Thyroid gland (tissue), 4 donors: Measurements from ENCODE around the gene OSBP2. TPM values are rescaled to one million over a fixed set of nuclear protein-coding genes. Genes with fewer than 3 reads are reported as not detected.

Experiments
- DNase-seq, 2 donors: peaks; one replicate each; pipeline ENCODE4 v3.0.0-alpha.2; 2019
- H3K27ac ChIP-seq, 3 donors: fragments of 200-600 bp; sonication (generic); 1 replicate in 2 of 3; 2 replicates in 1 of 3; pipeline ENCODE4 v1.5.1; 2016 to 2019; ENCODE audit warnings: mild to moderate bottlenecking in 1 of 3, moderate library complexity in 1 of 3
- H3K27me3 ChIP-seq: fragments of 200-600 bp; sonication (generic); one replicate; pipeline ENCODE4 v1.5.1; 2019
- H3K36me3 ChIP-seq, 2 donors: fragments of 200-600 bp; sonication (generic); one replicate each; pipeline ENCODE4 v1.5.1; 2016 to 2019
- H3K4me1 ChIP-seq, 2 donors: fragments of 200-600 bp; sonication (generic); one replicate each; pipeline ENCODE4 v1.5.1; 2017 to 2019
- H3K4me3 ChIP-seq, 3 donors: fragments of 200-600 bp; sonication (generic); replicated peaks in 1 of 3; 1 replicate in 2 of 3; 2 replicates in 1 of 3; pipeline ENCODE4 v1.5.1; 2016; ENCODE audit warnings: mild to moderate bottlenecking in 1 of 3
- H3K9me3 ChIP-seq: fragments of 200-600 bp; sonication (generic); one replicate; pipeline ENCODE4 v1.5.1; 2017
- POLR2A ChIP-seq, 2 donors: fragments of 450-650 bp; IDR thresholded peaks; one replicate each; pipeline ENCODE4 v1.6.1; 2017; ENCODE audit warnings: antibody characterized with exemption in 2 of 2, mild to moderate bottlenecking in 2 of 2, moderate library complexity in 1 of 2
- WGBS, 2 donors: methylation state at CpG; one replicate each; pipeline ENCODE4 v1.1.5; 2017; 5-methylcytosine and 5-hydroxymethylcytosine counted together
- intact Hi-C: fragments of 100-400 bp; cut with DNase I; formaldehyde crosslinking; loops from one replicate; pipeline ENCODE4 v1.15.1; 2023
- total RNA-seq, 4 donors: library from RNA; depleted of rRNA; stranded (reverse); fragments of >200 nt; gene quantifications; one replicate each; pipeline ENCODE4 v1.2.3, GENCODE V29; 2016
- TF ChIP-seq, protein P1 (sequence below), 6 experiments: fragments of 200-600 bp in 3 of 6; fragments of 450-650 bp in 3 of 6; sonication (generic) in 3 of 6; IDR thresholded peaks; one replicate each; pipeline ENCODE4 v1.5.1; 2016 to 2019; ENCODE audit warnings: antibody characterized with exemption in 6 of 6, mild to moderate bottlenecking in 2 of 6, inconsistent platforms in 1 of 6, moderate library complexity in 1 of 6

Gene OSBP2
- total RNA-seq, 4 donors from 2014 or later: 7.8 to 13.4 (median 11.5) TPM

- no peak for TF ChIP-seq POLR2A (IDR thresholded peaks at IDR 0.05)
- Histone ChIP-seq H3K27ac (no peak overlapping the region), H3K9me3 (no peaks in the 10 kb centered on the region), H3K4me3 (no peak overlapping the region), H3K4me1 (no peaks in the 10 kb centered on the region), H3K36me3 (no peaks in the 10 kb centered on the region), H3K27me3 (no peaks in the 10 kb centered on the region)
- intact Hi-C loops: no loop called here
- no peak for DNase-seq
- 58 to 59% methylated on average over 3 of the region's 3 CpGs for WGBS, 2 donors
These were observed 199.7 kb downstream of the OSBP2 start for GRCh38 chr22:30894371-30894740.

DNA sequence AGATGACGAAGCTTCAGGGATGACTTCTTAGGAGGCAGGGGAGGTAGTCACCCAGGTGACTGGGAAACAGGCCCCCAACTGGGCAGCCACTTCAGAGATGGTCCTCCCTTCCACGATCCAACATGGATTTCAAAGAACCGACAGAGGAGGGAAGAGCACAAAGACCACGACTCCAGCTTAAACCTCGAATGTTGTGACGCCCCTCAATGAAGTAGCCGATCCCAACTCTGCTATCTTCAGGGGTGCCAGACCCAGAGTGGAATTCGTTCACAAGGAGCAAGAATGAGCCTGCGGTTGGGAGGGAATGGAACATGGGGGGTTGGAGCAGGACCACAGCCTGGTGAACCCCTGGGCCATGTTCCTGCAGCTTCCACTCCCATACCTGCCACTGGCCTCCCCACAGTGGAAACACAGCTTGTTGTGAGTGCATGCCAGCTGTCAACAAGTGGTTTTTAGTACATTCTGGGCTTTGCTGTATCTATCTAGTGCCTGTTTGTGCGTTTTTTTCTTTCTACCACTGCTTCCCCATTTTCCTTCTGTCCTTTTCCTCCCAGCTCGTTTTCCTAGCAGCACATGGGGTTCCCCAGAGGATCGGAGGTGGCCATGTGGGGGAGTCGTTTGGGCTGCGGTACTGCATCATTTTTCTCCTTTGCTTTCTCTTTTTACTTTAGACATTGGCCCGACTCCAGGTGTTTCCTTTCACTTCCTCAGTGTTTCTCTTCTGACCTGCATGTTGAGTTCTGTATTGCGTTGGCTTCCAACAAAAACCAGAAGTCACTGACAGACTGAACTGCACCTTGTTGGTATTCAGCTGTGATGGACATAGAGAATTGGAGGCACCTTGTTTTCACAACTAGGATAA lies 208.1 kb downstream of the OSBP2 start:
- Histone ChIP-seq H3K4me3 (no peak overlapping the region), H3K36me3 (no peaks in the 10 kb centered on the region), H3K4me1 (no peaks in the 10 kb centered on the region), H3K9me3 (no peaks in the 10 kb centered on the region), H3K27ac (no peak overlapping the region), H3K27me3 (no peaks in the 10 kb centered on the region)
- WGBS, 2 donors: 83% methylated on average over 16 of the region's 16 CpGs
- no peak for DNase-seq
- TF ChIP-seq POLR2A (IDR thresholded peaks at IDR 0.05): no peak
- intact Hi-C loops: no loop called here

DNA sequence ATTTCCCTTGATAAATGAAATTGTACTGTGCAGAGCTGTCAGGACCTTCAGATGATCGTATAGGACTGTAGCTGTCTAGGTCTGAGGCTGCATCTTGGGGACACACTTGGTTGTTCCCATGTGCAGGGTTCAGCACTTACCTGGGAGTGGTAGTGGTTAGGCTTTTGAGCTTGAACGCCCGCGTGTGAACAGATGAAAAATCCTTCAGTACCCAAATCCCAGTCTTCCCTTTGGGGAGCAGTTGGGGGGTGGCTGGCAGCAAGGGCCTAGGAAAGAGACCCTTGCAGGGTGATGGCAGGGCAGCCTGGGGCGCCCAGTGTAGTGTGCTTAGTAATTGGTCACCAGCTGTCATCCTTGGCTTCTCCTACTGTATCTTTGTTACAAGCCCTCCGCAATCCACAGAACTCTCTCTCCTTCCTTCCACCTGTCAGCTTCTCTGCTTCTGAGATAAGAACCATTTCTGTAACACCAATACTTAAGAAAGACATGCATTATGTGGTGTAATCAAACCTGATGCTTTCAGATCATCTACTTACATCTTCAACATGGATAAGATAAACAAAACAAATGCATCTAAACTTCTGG lies 209.3 kb downstream of the OSBP2 start:
- Histone ChIP-seq H3K27ac (no peak overlapping the region), H3K27me3 (no peaks in the 10 kb centered on the region), H3K4me3 (no peak overlapping the region), H3K9me3 (no peaks in the 10 kb centered on the region), H3K4me1 (no peaks in the 10 kb centered on the region), H3K36me3 (no peaks in the 10 kb centered on the region)
- WGBS, 2 donors: 94 to 98% methylated on average over 6 of the region's 6 CpGs
- TF ChIP-seq, protein P1, sequence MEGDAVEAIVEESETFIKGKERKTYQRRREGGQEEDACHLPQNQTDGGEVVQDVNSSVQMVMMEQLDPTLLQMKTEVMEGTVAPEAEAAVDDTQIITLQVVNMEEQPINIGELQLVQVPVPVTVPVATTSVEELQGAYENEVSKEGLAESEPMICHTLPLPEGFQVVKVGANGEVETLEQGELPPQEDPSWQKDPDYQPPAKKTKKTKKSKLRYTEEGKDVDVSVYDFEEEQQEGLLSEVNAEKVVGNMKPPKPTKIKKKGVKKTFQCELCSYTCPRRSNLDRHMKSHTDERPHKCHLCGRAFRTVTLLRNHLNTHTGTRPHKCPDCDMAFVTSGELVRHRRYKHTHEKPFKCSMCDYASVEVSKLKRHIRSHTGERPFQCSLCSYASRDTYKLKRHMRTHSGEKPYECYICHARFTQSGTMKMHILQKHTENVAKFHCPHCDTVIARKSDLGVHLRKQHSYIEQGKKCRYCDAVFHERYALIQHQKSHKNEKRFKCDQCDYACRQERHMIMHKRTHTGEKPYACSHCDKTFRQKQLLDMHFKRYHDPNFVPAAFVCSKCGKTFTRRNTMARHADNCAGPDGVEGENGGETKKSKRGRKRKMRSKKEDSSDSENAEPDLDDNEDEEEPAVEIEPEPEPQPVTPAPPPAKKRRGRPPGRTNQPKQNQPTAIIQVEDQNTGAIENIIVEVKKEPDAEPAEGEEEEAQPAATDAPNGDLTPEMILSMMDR (IDR thresholded peaks at IDR 0.05): no peak
- no peak for TF ChIP-seq POLR2A (IDR thresholded peaks at IDR 0.05)
- no peak for DNase-seq
- intact Hi-C loops: no loop called here

GRCh38 chr22:30905696-30906341 lies 211.1 kb downstream of the OSBP2 start:
- Histone ChIP-seq H3K9me3 (no peaks in the 10 kb centered on the region), H3K27me3 (no peaks in the 10 kb centered on the region), H3K4me1 (no peaks in the 10 kb centered on the region), H3K27ac (no peak overlapping the region), H3K36me3 (no peaks in the 10 kb centered on the region), H3K4me3 (no peak overlapping the region)
- 95 to 97% methylated on average over 48 of the region's 49 CpGs for WGBS, 2 donors
- TF ChIP-seq, protein P1 (IDR thresholded peaks at IDR 0.05): no peak
- no peak for TF ChIP-seq POLR2A (IDR thresholded peaks at IDR 0.05)
- intact Hi-C loops: no loop called here
- no peak for DNase-seq

GRCh38 chr22:30906411-30906810 lies 211.7 kb downstream of the OSBP2 start:
- DNase-seq: no peak
- Histone ChIP-seq H3K36me3 (no peaks in the 10 kb centered on the region), H3K4me1 (no peaks in the 10 kb centered on the region), H3K9me3 (no peaks in the 10 kb centered on the region), H3K27me3 (no peaks in the 10 kb centered on the region), H3K4me3 (no peak overlapping the region), H3K27ac (no peak overlapping the region)
- TF ChIP-seq, protein P1 (IDR thresholded peaks at IDR 0.05): no peak
- TF ChIP-seq POLR2A (IDR thresholded peaks at IDR 0.05): no peak
- WGBS, 2 donors: 95% methylated on average over 9 of the region's 9 CpGs
- intact Hi-C loops: no loop called here

- 86 to 100% methylated on average over 1 of the region's 1 CpG for WGBS, 2 donors
- Histone ChIP-seq H3K4me3 (no peak overlapping the region), H3K9me3 (no peaks in the 10 kb centered on the region), H3K4me1 (no peaks in the 10 kb centered on the region), H3K36me3 (no peaks in the 10 kb centered on the region), H3K27me3 (no peaks in the 10 kb centered on the region), H3K27ac (no peak overlapping the region)
- no peak for DNase-seq
- TF ChIP-seq, protein P1 (IDR thresholded peaks at IDR 0.05): no peak
- TF ChIP-seq POLR2A (IDR thresholded peaks at IDR 0.05): no peak
- intact Hi-C loops: no loop called here
These were observed 212.3 kb downstream of the OSBP2 start for GRCh38 chr22:30906946-30907345.
